CD4-positive, alpha-beta T cell treated with Interleukin-17A for 4 hours (primary cell): ENCODE data around the gene TOP1.

Experiments
- DNase-seq: peaks from one replicate; pipeline ENCODE4 v3.0.0-alpha.2; 2020; ENCODE audit warnings: mixed read lengths

TOP1 gene

GRCh38 chr20:41038149-41038877 is 9.7 kb downstream of the TOP1 start:
- DNase-seq: no peak

DNA sequence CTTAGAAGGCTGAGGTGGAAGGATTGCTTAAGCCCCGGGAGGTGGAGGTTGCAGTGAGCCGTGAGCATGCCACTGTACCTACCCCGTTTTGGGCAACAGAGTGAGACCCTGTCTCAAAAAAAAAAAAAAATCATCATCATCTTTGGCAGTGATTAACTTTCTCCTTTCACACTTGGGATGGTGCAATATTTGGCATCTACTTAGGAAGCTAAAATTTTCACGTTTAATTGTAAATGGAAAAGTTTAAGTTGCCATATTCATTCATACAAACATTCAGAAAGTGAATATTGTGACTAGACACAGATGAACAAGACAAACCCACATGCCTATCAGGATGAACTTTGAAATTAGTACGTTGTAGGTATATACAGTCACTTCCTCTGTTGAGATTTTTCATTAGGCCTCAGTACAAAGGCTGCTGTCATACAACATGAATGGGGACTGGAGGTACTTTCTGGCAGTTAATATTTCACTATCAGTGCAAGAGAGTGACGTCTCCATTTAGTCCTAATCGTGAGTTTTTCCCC is 10.3 kb downstream of the TOP1 start:
- no peak for DNase-seq

- DNase-seq: no peak
Measured at GRCh38 chr20:41040855-41041254, 12.2 kb downstream of the TOP1 start.

DNA sequence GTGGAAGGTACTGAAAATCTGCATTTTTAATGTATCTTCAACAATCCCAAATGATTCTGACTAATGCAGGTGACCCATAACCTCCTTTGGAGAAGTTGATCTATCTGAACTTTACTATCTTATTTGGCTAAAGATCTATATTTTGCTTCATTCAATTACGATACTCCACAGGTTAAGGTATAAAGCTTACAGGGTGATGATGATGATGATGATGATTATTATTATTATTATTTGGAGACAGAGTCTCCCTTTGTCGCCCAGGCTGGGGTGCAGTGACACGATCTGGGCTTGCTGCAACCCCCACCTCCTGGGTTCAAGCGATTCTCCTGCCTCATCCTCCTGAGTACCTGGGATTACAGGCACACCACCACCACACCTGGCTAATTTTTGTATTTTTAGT is 13.1 kb downstream of the TOP1 start:
- DNase-seq: no peak

GRCh38 chr20:41044409-41045062 is 15.9 kb downstream of the TOP1 start:
- DNase-seq: no peak

DNA sequence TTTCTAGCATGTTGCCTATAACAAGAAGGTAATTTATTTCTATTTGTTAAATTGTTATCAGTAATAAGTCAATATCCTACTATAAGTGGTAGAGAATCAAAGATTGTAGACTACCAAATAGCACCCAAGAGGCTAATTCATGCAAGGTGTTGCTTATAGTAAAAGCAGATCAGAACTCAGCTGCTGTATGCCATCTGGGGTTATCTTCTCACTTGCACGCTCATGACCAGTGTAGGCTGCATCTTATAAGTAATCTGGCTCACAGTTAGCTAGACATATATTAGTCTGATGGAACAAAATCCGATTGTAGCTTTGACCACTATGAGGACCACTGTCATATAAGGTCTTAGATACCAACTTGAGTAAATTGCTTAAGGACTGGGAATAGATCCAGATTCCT is 17.0 kb downstream of the TOP1 start:
- DNase-seq: no peak

DNA sequence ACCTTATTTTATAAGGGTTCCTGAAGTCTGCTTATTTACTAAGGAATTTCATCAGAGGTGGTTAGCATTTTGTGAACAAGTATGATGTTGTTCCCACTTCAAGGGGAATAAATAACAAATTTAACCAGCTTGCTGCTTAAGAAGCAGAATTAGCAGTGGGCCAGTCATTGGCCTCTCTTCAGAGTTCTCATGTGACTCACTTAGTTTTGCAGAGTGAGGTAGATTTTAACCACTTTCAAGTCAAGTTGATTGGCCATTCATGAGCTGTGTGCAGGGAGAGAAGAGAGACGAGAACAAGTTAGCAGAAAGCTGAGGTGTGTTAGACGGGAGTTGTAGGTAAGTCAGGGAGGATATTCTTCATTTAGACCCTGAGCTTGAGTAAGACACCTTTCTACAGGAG is 18.1 kb downstream of the TOP1 start:
- DNase-seq: no peak

DNA sequence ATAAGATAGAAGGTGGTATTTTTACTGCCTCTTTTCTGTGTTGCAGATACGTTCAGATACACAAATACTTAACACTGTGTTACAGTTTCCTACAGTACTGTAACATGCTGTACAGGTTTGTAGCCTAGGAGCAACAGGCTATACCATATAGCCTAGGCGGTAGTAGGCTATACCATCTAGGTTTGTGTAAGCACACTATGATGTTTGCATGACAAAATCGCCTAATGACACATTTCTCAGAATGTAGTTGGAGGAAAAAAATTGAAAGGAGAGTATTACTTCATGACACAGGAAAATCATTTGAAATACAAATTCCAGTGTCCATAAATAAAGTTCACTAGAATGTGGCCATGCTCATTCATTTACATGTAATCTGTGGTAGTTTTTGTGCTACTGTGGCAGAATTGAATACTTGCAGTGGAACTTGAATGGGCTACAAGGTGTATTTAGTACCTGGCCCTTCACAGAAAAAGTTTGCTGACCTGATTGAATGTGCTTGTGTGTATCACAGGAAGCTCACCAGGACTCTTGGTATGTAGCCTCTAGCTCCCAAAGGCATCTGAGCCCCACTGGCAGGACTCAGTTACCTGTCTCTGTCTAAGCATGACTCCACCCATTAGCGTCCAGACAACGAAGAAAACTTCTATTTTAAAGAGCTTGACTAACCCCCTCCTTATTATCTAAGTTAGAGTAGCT is 18.8 kb downstream of the TOP1 start:
- DNase-seq: no peak

GRCh38 chr20:41047975-41048305 is 19.3 kb downstream of the TOP1 start:
- DNase-seq: no peak

- no peak for DNase-seq
Measured at GRCh38 chr20:41048461-41049301, 20.1 kb downstream of the TOP1 start.

GRCh38 chr20:41049451-41049850 is 20.8 kb downstream of the TOP1 start:
- no peak for DNase-seq

GRCh38 chr20:41050361-41051008 is 21.9 kb downstream of the TOP1 start:
- DNase-seq: no peak

- DNase-seq: no peak
Measured at GRCh38 chr20:41051009-41051825, 22.6 kb downstream of the TOP1 start.

GRCh38 chr20:41052742-41053419 is 24.3 kb downstream of the TOP1 start:
- no peak for DNase-seq

- DNase-seq: no peak
Measured at GRCh38 chr20:41054070-41054846, 25.6 kb downstream of the TOP1 start.

- no peak for DNase-seq
Measured at GRCh38 chr20:41054847-41055230, 26.2 kb downstream of the TOP1 start.

GRCh38 chr20:41055679-41056078 is 27.1 kb downstream of the TOP1 start:
- no peak for DNase-seq

DNA sequence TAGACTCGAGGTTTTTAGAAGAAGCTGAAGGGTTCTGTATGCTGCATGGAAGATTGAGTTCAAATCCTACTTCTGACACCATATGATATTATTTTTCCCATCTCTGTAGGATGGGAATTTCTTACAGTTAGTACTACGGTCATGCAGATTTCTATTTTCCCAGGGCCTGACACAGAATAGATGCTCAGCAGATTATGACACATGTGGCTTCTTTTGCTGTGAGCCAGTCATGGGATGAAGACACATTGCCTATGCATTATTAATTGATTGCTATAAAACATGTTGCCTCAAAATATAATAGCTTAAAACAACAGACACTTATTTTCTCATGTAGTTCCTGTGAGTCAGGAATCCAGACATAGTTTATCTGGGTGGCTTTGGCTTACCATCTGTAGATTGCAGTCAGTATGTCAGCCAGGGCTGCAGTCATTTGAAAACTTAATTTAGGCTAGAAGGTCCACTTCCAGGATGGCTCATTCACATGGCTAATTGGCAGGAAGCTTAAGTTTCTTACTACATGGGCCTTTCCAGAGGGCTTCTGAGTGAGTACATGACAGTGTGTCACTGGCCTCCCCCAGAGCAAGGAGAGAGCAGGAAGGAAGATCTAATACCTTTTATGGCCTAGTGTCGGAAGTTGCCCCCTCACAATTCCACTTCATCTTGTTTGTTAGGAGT is 29.5 kb downstream of the TOP1 start:
- DNase-seq: no peak
